HuH-7 (cell line): ENCODE results near the gene SH3D21.
A peak's percentile ranks its signal among the peaks of the same experiment; 100 is the strongest.

Experiments used
- DNase-seq: peaks from one replicate; pipeline ENCODE4 v3.0.0; 2011; ENCODE audit warnings: low spot score

SH3D21 gene

GRCh38 chr1:36330940-36331339 is 24.8 kb downstream of the SH3D21 start:
- no peak for DNase-seq

GRCh38 chr1:36337830-36338229 is 31.7 kb downstream of the SH3D21 start:
- DNase-seq = no peak

GRCh38 chr1:36339215-36339614 is 33.0 kb downstream of the SH3D21 start:
- DNase-seq = no peak

- DNase-seq = no peak
Observed at GRCh38 chr1:36339615-36340014, 33.4 kb downstream of the SH3D21 start.

GRCh38 chr1:36341626-36342320 is 35.6 kb downstream of the SH3D21 start:
- no peak for DNase-seq

GRCh38 chr1:36342426-36343185 is 36.4 kb downstream of the SH3D21 start:
- peak; percentile 53 for DNase-seq

- no peak for DNase-seq
Observed at GRCh38 chr1:36343651-36344394, 37.7 kb downstream of the SH3D21 start.

- DNase-seq = no peak
Observed at GRCh38 chr1:36344395-36344680, 38.2 kb downstream of the SH3D21 start.

GRCh38 chr1:36345353-36345752 is 39.2 kb downstream of the SH3D21 start:
- no peak for DNase-seq

- DNase-seq = no peak
Observed at GRCh38 chr1:36346741-36347370, 40.7 kb downstream of the SH3D21 start.

GRCh38 chr1:36349241-36349671 is 43.1 kb downstream of the SH3D21 start:
- DNase-seq = no peak

GRCh38 chr1:36349839-36350238 is 43.7 kb downstream of the SH3D21 start:
- no peak for DNase-seq

GRCh38 chr1:36350659-36351226 is 44.6 kb downstream of the SH3D21 start:
- DNase-seq = no peak

- no peak for DNase-seq
Observed at GRCh38 chr1:36351227-36351977, 45.2 kb downstream of the SH3D21 start.

- no peak for DNase-seq
Observed at GRCh38 chr1:36352125-36352909, 46.1 kb downstream of the SH3D21 start.

GRCh38 chr1:36352910-36353878 is 47.0 kb downstream of the SH3D21 start:
- no peak for DNase-seq

GRCh38 chr1:36354486-36354885 is 48.3 kb downstream of the SH3D21 start:
- DNase-seq = no peak

- no peak for DNase-seq
Observed at GRCh38 chr1:36355811-36356210, 49.6 kb downstream of the SH3D21 start.

- DNase-seq = no peak
Observed at GRCh38 chr1:36358514-36359084, 52.4 kb downstream of the SH3D21 start.
